GM18858 (cell line): Measurements from ENCODE around the gene RPS6KB1.
"Not testable (repeated sequence)": the region's sequence is repeated elsewhere in the genome, so short reads cannot be mapped to it uniquely, and the experiment has no call there.

Experiments used
- ATAC-seq: cut with Tn5 transposase; IDR thresholded peaks from one replicate; pipeline ENCODE4 v1.9.1; 2021; ENCODE audit not compliant: unreplicated experiment

The RPS6KB1 gene

DNA sequence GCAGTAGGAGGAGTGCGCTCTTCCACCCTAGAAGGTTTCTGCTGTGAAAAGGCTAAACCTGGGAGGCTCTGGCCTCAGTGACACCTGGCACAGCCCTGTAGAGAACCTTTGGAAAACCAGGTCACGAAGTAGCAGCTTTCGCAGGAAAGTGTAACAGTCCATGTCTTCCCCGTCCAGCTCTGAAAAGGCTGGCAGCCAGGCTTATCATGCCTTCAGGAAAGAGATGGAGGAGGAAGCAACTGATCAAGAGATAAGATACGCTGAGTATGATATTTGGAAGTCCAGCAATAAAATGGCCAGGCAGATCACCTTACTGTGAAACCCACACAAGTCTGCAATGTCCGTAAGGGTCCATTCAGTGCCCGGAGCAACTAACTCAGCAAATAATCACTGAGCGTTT, 22.4 kb upstream of the RPS6KB1 start:
- ATAC-seq: no peak

GRCh38 chr17:59872351-59872750, 20.6 kb upstream of the RPS6KB1 start:
- ATAC-seq: no peak

DNA sequence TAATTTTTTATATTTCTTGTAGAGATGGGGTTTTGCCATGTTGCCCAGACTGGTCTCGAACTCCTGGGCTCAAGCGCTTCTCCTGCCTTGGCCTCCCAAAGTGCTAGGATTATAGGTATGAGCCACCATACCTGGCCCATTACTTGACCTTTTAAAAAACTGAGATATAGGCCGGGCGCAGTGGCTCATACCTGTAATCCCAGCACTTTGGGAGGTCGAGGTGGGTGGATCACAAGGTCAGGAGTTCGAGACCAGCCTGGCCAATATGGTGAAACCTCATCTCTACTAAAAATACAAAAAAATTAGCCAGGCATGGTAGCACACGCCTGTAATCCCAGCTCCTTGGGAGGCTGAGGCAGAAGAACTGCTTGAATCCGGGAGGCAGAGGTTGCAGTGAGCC, 19.5 kb upstream of the RPS6KB1 start:
- not testable (repeated sequence) for ATAC-seq

- no peak for ATAC-seq
Observed at GRCh38 chr17:59874376-59874775, 18.5 kb upstream of the RPS6KB1 start.

DNA sequence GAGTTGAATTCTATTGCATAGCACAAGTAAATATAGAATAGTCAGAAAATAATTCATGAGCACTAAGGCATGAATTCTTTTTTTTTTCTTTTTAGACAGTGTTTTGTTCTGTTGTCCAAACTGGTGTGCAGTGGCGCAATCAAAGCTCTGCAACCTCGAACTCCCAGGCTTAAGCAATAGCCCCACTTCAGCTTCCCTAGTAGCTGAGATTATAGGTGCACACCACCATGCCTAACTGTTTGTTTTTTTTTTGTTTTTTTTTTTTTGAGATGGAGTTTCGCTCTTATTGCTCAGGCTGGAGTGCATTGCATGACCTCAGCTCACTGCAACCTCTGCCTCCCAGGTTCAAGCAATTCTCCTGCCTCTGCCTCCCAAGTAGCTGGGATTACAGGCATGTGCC, 16.8 kb upstream of the RPS6KB1 start:
- no peak for ATAC-seq

GRCh38 chr17:59877965-59878364, 15.0 kb upstream of the RPS6KB1 start:
- ATAC-seq: no peak

- no peak for ATAC-seq
Observed at GRCh38 chr17:59878624-59879023, 14.3 kb upstream of the RPS6KB1 start.

DNA sequence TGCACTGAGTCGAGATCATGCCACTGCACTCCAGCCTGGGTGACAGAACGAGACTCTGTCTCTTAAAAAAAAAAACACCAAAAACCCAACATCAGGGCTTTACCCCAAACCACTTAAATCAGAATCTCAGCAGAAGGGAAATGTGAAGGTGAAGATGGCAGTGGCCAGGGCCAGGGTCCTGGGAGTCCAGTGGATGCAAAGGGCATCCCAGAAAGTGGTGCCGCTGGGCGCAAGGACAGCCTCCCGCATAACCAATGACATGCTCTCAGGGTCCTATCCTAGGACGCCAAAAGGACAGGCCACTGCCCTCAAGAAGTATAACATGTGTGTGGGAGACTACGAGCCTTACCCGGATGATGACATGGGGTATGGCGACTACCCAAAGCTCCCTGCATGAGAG, 8.1 kb upstream of the RPS6KB1 start:
- ATAC-seq: no peak

- no peak for ATAC-seq
Observed at GRCh38 chr17:59888145-59888750, 4.7 kb upstream of the RPS6KB1 start.

DNA sequence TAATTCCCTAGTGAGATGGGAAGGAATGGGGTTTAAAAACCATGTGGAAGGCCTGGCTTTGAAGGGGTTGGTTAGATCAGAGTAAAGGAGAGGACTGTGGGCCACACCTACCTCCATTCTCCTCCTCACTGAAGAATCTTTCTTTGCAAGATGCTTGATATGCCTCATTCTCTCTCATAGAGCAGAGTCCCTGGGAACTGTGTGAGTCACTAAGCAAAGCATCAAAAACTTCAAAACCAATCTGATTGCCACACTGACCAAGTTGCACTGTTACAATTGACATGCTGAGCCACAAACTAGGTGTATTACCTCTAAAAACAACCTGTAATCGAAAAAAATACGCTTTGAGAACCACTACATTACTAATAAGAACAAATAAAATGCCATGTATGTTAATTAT, 2.2 kb upstream of the RPS6KB1 start:
- no peak for ATAC-seq

DNA sequence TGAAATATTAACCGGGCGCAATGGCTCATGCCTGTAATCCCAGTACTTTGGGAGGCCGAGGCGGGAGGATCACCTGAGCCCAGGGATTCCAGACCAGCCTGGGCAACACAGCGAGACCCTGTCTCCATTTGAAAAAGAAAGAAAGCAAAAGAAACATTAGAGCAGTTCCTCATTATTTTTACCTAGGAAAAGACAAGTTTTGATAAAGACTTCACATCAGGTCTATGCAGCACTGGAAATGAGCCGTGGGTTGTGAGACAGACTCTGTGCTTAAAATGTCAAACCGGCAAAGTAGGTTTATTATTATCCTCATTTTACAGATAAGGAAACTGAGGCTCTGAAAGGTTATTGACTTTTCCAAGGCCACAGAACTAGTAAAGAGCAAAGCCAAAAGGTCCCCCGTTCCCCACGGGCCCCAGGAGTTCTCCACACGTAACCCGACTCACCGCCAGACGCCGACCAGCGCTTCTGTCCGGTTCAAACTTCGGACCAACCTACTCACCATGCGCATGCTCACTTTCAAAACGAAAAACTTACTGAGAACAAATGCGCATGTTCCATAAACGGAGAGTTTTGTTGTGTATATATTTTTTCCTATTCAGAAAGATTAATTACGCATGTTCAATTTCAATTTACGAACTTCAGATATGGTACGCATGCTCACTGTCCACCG, 534 bp upstream of the RPS6KB1 start:
- peak; percentile 41 for ATAC-seq

DNA sequence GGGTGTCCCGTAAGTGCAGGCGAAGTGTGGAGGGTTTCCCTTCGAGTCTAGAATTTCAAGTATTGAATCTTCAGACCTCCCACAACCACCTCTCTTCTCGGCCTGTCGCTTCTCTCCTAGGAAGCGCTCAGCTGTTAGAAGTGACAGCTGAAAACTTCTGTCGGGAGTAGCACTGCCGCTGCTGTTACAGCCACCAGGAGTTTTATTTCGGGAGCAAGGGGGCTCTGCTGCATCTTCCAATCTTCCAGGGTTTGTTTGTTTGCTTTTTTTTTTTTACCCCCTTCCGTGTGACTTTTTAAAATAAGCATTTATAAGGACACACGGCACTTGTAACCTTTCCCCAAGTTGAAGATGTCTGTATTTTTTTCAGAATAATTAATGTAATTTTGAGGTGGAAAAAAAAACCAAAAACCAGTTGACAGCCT, 767 bp downstream of the RPS6KB1 start:
- ATAC-seq: no peak

GRCh38 chr17:59897090-59897489, 4.2 kb downstream of the RPS6KB1 start:
- no peak for ATAC-seq

GRCh38 chr17:59899099-59899498, 6.2 kb downstream of the RPS6KB1 start:
- no peak for ATAC-seq

GRCh38 chr17:59901604-59902003, 8.7 kb downstream of the RPS6KB1 start:
- ATAC-seq: no peak

DNA sequence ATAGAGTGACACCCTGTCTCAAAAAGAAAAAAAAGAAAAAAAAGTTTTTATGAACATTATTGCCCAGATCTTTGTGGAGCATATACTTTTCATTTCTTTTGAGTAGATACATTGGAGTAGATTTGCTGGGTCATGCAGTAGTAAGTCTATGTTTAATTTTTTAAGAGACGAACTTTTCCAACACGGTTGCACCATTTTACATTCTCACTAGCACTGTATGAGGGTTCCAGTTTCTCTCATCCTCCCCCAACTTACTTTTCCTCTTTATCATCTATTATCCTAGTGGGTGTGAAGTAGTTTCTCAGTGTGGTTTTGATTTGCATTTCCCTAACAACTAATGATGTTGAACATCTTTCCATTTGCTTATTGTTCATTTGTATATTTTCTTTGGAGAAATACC, 10.5 kb downstream of the RPS6KB1 start:
- no peak for ATAC-seq

GRCh38 chr17:59907467-59907866, 14.5 kb downstream of the RPS6KB1 start:
- ATAC-seq: no peak

DNA sequence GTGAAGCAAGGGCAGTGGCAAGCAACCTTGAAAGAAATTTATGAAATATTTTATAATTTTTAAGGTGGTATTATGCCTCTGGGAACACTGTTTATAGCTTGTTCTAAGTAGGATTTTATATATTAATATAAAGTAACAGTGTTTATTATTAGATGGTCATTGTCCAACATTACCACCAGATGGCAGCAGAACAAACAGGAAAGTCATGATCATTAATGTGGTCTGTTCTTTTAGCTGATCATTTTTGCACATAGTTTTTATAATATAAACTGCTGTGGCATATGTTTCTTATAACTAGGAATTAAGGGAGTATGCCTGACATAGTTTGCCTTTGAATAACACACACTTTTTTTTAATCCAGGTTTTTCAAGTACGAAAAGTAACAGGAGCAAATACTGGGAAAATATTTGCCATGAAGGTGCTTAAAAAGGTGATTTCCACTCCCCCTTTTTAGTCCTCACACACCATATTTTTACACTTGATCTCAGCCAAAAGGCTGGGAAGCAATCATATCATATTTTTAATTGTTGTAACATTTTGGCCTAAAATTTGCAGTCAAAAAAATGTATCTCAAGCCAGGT, 21.4 kb downstream of the RPS6KB1 start:
- ATAC-seq: no peak

- no peak for ATAC-seq
Observed at GRCh38 chr17:59916446-59916845, 23.5 kb downstream of the RPS6KB1 start.

- not testable (repeated sequence) for ATAC-seq
Observed at GRCh38 chr17:59920637-59921036, 27.7 kb downstream of the RPS6KB1 start.

GRCh38 chr17:59930121-59930520, 37.2 kb downstream of the RPS6KB1 start:
- not testable (repeated sequence) for ATAC-seq

DNA sequence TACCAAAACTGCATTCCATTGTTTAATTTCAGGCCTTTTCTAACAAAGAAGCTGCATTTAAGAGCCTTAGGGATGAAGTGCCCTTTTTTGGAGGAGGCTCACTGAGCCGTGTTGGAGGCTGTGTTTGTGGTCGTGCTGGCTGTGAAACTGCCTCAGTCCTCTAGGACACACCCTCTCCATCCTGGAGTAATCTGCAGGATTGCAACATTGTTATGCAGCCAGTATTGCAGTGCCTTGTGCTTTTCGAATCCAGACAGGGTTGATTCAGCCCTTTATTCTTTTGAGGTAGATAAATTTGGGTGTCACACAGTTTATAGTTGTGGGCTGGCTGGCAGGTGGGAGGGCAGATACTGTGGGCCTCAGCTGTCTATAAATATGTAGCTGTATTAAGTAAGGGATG, 37.8 kb downstream of the RPS6KB1 start:
- ATAC-seq: not testable (repeated sequence)

- not testable (repeated sequence) for ATAC-seq
Observed at GRCh38 chr17:59933317-59933716, 40.4 kb downstream of the RPS6KB1 start.
